ENCODE results near the gene PLXDC1. TPM values are rescaled to one million over a fixed set of nuclear protein-coding genes. Genes with fewer than 3 reads are reported as not detected.

PLXDC1 gene
- total RNA-seq, 1 experiment from 2014 or later, result 2.0 TPM

- no peak overlapping the region for H3K23ac ChIP-seq (ENCODE audit: insufficient read length, low read depth, low read length)
- H2BK15ac ChIP-seq (ENCODE audit: low read depth, low read length), result no peak overlapping the region
- no peaks in the 10 kb centered on the region for H3K79me1 ChIP-seq (ENCODE audit: insufficient read depth, low read depth, low read length, poor library complexity, severe bottlenecking)
- H3K27ac ChIP-seq (ENCODE audit: insufficient read length, low read depth, low read length), result no peak overlapping the region
- peaks cover 0 to 2% of the 10 kb centered on the region in 2 experiments; a peak in 1 of 5 replicates for H3K9me3 Mint-ChIP-seq
- DNase-seq, result no peak
- H3K18ac ChIP-seq (ENCODE audit: insufficient read length, low read depth, low read length), result no peak overlapping the region
- H2BK5ac ChIP-seq (ENCODE audit: insufficient read length, low read length), result no peak overlapping the region
- no peaks in the 10 kb centered on the region for H3K79me2 ChIP-seq (ENCODE audit: insufficient read depth, low read length)
- H3K27ac Mint-ChIP-seq, result no peak overlapping the region
- H4K91ac ChIP-seq (ENCODE audit: insufficient read length, low read depth, low read length), result no peak overlapping the region
- H2BK20ac ChIP-seq (ENCODE audit: low read depth, low read length, poor library complexity, severe bottlenecking), result no peak overlapping the region
- no peak overlapping the region for H2AFZ ChIP-seq (ENCODE audit: low read length)
- no peaks in the 10 kb centered on the region for H3K9me3 ChIP-seq (ENCODE audit: control insufficient read depth, low read depth, low read length)
- H3K4me2 ChIP-seq (ENCODE audit: insufficient read depth, insufficient read length, low read length), result no peak overlapping the region
- H2AK5ac ChIP-seq (ENCODE audit: insufficient read length, low read length), result no peak overlapping the region
- H3K27me3 ChIP-seq (ENCODE audit: insufficient read depth, low read length), result no peaks in the 10 kb centered on the region
- H3K14ac ChIP-seq (ENCODE audit: insufficient read depth, low read length), result no peak overlapping the region; the same call in 1 of the 2 replicates
- no peaks in the 10 kb centered on the region for H3K23me2 ChIP-seq (ENCODE audit: insufficient read length, low read depth, low read length, poor library complexity, severe bottlenecking)
- H4K8ac ChIP-seq (replicated peaks; ENCODE audit: insufficient read length, low read depth, low read length), result no peak overlapping the region
- no peak overlapping the region for H3K56ac ChIP-seq (ENCODE audit: insufficient read length, low read depth, low read length)
- H2BK120ac ChIP-seq (ENCODE audit: low read depth, low read length, poor library complexity, severe bottlenecking), result no peak overlapping the region
- H3T11ph ChIP-seq (ENCODE audit: low read length), result no peak overlapping the region
- H4K20me1 ChIP-seq (ENCODE audit: control insufficient read depth, insufficient read depth, insufficient read length), result no peaks in the 10 kb centered on the region
- no peak overlapping the region for H3K9ac ChIP-seq (ENCODE audit: extremely low read depth, insufficient read length, low read length)
- no peak overlapping the region for H3K4ac ChIP-seq (ENCODE audit: low read depth, low read length)
- no peaks in the 10 kb centered on the region for H3K4me1 ChIP-seq (ENCODE audit: insufficient read depth, low read length)
- peaks cover 2% of the 10 kb centered on the region for H3K27me3 Mint-ChIP-seq (ENCODE audit: low read depth)
- H3K4me1 Mint-ChIP-seq, result peaks cover 0 to 15% of the 10 kb centered on the region in 2 experiments; a peak in 1 of 4 replicates
- H4K5ac ChIP-seq (ENCODE audit: insufficient read length, low read depth, low read length), result no peak overlapping the region
- no peaks in the 10 kb centered on the region for H3K36me3 Mint-ChIP-seq (ENCODE audit: insufficient read depth in 1 of 3, low read depth in 3 of 3)
- H2BK12ac ChIP-seq (ENCODE audit: insufficient read length, low read depth, low read length), result no peak overlapping the region
- no CpG with 5 or more reads among the region's 23 CpGs for WGBS (ENCODE audit: extremely low coverage, insufficient read length, low lambda C conversion rate)
- TF ChIP-seq CTCF (conservative IDR thresholded peaks at IDR 0.05), result no peak
- H3K4me3 Mint-ChIP-seq, result no peak overlapping the region
These were observed 42.7 kb downstream of the PLXDC1 start for GRCh38 chr17:39108461-39109375.
